Pulmonary artery endothelial cell (primary cell): ENCODE data around the gene EYA2. TPM values are rescaled to one million over a fixed set of nuclear protein-coding genes. Genes with fewer than 3 reads are reported as not detected.
"Not testable (repeated sequence)": the region's sequence is repeated elsewhere in the genome, so short reads cannot be mapped to it uniquely, and the experiment has no call there.

Experiments
- DNase-seq: peaks from one replicate; pipeline ENCODE4 v3.0.0-alpha.2; 2011; ENCODE audit warnings: low read depth, low spot score
- total RNA-seq: library from RNA; depleted of rRNA; stranded (reverse); fragments of >200 nt; gene quantifications from 2 replicates; pipeline ENCODE4 v1.2.3, GENCODE V29; 2014

Gene EYA2
- total RNA-seq, 1 donor from 2014 or later: not detected

DNA sequence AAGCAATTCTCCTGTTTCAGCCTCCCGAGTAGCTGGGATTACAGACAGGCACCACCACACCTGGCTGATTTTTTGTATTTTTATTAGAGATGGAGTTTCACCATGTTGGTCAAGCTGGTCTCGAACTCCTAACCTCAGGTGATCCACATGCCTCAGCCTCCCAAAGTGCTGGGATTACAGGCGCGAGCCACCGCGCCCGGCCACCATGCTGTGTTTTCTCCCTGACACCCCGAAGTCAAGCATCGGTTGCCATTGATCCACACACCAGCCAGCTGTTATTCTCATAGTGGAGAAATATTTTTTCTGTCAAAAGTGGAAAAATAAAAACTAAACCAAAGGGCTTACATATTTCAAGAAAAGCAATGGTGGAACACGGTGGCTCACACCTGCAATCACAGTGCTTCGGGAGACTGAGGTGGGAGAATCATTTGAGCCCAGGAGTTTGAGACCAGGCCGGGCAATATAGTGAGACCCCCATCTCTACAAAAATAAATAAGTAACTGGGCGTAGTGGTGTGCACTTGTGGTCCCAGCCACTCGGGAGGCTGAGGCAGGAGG is 304.4 kb downstream of the EYA2 start:
- no peak for DNase-seq

DNA sequence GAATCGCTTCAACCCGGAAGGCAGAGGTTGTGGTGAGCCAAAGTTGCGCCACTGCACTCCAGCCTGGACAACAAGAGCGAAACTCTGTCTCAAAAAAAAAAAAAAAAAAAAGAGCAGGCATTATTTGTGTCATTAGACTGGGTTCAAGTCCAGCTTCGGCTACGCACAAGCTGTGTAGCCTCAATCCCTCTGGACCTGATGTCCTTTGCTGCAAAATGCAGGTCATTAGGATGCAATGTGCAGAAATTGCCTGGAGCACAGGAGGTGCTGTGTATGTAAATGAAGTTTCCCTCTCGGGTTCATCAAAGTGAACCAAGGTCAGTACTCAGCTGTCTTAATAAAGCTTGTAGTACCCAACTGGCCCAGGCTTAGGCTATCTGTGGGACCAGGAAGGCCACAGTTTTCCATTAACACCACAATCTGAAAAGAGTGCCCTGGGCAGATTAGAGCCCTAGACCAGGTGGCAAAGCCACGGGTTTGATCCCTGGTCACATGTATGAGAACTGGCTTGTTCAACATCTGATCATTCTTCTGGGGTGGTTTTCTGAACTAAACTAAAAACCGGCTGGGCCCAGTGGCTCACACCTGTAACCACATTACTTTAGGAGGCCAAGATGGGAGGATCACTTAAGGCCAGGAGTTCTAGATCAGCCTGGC is 306.6 kb downstream of the EYA2 start:
- no peak for DNase-seq

DNA sequence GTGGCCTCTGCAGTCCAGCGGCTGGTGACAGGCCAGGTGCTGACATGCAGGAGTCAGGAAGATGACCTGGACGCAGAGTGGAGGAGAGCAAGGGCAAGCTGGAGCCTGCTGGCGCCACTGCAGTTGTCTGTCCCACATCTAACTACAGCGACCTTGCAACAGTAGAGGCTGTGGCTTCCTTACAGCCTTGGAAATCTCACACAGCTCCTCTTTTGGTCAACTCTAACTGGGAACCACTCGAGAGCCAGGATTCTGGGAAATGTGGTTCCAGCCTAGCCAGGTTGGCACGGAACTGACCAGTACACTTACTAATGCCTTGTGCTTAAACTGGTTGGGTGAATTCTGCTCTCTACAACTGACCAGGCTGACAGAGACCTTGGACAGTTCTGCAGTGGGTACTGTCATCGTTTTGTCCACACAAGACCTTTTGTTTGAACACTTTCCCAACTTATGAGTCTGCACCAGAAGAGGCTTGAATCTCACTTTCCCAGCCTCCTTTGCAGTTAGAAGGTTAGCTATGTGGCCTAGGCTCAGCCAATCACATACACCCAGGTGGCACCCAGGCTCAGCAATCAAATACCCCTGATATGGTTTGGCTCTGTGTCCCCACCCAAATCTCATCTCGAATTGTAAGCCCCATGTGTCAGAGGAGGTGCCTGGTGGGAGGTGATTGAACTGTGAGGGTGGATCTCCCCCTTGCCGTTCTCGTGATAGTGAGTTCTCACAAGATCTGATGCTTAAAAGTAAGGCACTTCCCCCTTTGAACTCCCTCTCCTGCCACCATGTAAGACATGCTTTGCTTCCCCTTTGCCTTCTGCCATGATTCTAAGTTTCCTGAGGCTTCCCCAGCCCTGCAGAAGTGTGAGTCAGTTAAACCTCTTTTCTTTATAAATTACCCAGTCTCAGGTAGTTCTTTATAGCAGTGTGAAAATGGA is 308.4 kb downstream of the EYA2 start:
- no peak for DNase-seq

DNA sequence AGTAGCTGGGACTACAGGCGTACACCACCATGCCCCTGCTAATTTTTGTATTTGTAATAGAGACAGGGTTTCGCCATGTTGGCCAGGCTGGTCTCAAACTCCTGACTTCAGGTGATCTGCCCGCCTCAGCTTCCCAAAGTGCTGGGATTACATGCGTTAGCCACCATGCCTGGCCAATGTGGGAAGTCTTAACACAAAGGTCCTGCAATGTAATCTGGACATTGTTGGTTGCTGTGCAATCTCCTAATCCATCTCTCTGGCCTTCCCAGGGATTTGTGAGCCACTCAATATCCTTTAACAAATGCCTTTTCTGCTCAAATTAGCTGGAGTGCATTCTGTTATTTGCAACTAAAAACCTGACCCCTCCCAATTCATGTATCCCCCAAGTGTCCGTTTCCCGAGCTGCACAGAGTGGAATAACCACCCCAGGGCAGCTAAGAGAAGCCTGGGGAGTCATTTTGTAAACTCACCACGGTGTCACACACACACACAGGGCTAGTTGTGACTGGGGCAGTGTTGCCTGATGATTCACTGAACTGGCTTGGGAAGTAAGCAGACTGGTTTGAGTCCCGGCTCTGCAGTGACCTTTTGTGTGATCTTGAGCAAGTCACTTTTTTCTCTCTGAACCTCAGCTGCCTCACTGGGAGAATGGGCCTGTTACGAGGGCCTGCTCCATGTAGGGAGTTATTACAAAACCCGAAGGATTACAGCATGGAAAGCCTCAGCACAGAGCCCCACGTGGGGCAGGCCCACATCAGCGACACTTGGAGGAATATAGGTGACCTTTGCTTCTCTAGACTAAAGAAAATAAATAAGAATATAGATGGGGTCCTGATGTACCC is 309.6 kb downstream of the EYA2 start:
- DNase-seq: no peak

DNA sequence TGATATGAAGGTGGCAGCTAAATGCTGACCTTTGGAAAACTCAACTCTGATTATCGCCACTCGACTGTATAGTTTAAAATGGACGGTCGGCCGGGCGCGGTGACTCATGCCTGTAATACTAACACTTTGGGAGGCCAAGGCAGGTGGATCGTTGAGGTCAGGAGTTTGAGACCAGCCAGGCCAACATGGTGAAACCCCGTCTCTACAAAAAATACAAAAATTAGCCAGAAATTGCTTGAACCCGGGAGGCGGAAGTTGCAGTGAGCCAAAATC is 310.1 kb downstream of the EYA2 start:
- not testable (repeated sequence) for DNase-seq

DNA sequence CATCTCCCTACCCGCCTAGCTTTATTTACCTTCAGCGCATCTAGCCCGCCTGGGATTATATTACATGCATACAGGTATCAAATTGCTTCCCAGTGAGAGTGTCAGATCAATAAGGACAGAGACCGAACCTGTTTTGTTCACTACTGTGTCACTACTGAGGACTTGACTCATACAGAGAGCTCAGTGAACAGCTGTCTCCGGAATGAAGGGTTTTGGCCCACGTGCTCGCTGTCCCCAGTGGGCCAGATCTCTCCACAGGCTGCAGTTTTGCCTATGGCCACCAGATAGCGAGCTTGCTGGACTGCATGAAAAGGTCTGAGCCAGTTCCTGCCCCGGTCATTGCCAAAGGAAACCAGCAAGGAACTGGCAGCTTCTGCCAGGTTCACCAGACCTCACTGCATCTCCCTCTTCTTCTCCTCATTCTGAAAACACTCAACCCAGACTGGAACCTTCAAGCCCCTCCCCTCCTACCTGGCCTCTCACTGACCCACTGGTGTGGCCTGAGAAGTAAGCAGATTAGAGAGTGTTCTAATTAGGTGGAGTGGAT is 311.0 kb downstream of the EYA2 start:
- DNase-seq: peak; percentile 36

DNA sequence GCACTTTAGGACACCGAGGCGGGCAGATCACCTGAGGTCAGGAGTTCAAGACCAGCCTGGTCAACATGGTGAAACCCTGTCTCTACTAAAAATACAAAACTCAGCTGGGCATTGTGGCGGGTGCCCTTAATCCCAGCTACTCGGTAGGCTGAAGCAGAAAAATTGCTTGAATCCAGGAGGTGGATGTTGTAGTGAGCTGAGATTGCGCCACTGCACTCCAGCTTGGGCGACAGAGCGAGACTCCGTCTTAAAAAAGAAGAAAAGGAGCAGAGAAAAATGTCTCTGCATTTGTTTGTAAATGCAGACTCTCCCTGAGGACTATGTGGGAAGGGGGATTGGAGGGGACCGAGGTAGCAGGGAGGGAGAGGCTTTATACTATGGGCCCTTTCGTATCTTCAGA is 311.9 kb downstream of the EYA2 start:
- DNase-seq: not testable (repeated sequence)

DNA sequence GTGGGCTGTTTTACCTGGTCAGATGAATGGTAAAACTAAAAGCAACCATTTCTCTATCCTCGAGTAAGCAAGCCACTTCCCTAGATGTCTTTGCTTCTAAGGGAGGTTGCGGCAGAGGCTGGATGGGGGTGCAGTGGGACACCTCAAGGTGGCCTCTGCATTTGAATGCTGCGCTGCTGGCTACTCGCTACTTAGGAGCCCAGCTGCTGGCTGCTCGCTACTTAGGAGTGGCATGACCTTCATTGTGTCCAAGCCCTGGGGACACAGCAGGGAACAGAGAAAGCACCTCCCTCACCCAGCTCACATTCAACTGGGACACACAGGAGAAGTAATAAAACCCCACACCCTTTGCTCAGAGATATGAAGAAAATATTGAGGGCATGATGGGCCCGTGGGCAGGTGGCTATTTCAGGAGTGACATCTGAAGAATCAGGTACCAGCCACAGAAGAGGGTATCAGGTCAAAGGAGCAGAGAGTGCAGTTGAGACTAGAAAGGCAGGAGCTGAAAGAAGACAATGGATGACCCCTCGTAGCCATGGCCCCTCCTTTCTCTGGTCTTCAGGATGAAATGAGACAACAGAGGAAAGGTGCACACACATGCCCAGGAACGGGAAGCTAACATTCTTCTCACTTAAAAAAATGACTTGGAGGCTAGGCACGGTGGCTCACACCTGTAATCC is 312.5 kb downstream of the EYA2 start:
- DNase-seq: no peak

DNA sequence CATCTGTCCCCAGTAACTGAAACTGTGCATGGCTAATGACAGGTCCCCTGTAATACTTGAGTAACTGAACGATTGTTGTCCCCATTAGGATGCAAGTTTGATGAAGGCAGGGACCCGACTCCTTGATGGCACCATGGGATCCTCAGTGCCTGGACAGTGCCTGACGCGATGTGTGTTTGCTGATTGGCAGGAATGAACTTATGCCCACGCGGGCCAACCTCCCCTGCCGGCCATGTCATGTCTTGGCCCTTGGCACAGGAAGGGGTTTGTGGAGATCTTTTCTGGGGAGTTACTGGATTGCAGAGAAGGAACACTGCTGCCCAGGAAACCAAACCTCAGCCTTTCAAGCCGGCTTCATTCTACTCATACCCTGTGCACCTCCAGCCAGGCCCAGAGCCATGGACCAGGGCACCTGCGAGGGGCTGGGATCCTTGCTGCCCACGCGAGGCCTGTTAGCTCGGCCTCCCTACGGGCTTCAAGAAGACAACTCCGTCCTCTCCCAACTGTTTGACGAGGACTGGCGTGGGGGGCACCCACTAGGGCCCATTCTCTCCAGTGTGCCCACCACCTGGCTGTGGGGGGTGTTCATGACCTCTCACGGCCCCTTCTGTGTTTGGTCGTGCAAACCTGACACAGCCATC is 314.0 kb downstream of the EYA2 start:
- no peak for DNase-seq

DNA sequence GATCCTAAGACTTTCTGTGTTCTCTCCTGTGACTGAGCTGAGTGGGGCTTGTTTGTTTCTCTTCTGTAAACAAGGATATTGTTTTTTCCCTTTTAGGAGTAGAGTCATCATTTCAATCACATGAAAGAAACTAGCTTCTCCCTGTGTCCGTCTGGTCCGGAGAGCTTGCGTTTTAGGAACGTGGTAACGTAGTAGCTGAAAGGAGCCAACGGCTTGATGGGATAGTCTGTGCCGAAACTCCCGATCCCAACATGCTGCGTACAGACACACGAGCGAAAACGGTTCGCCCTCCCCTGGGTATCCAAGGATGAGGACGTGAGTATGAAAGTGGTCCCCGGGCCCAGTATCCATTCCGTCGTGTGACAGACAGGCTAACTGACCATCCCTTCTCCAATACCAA is 315.3 kb downstream of the EYA2 start:
- no peak for DNase-seq

DNA sequence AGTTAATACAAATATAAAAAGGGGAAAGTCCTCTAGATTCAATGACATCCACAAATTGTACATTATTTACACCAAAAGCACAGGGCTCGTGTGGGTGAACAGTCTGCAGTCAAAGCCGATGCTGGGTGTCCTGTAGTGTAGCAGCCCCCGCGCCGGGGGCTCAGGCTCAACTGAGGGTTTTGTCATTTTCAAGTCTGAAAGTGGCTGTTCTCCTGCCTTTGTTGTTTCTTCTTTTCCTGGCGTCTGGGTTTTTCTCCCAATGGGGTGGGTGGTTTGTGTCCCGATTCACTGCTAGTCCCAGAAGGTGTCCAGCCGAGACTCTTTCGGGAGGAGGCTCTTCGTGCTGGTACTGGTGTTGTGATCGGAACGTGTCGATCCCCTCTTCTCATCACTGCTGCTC is 315.8 kb downstream of the EYA2 start:
- DNase-seq: no peak

DNA sequence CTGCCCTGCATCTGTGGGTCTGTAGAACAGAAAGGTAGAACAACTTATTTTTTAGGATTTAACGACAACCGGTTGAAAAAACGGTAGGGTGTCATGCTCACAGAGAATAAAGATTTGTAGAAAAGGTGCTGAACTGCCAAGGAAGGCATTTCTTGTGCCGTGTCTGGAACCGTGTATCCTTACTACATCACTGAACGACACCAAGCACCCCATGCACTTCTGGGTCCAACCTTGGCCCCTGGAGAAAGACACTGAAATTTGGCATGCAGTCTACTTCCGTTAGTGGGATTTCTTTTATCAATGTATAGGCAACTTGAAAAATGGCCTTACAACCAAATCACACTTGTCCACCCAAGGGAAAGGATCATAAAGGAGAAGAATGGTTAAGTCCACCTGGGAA is 316.4 kb downstream of the EYA2 start:
- no peak for DNase-seq

DNA sequence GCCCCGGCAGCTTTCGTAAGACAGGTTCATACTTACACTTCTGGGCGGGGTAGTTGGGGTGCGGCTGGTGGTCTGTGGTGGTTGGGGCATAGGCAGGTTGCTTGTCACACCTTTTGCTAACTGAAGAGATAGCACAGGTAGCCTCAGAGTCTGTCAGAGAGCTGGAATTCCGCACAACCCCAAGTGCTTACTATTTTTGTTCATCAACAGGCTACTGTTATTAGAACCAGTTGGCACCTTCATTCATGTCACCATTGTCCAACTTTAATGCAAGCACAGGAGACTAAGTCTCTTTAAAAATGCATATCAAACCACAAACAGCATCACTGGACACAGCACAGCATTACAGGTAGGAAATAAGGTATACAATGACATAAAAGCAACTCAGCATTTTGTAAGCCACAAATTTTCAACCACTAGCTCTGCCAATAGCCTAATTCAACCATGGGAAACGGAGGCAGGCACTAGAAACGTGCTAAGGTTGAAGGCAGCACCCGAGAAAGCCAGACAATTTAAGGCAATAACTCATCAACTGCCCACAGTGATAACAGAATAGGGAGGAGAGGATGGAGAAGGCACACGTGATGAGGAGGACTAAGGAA is 318.1 kb downstream of the EYA2 start:
- DNase-seq: no peak

DNA sequence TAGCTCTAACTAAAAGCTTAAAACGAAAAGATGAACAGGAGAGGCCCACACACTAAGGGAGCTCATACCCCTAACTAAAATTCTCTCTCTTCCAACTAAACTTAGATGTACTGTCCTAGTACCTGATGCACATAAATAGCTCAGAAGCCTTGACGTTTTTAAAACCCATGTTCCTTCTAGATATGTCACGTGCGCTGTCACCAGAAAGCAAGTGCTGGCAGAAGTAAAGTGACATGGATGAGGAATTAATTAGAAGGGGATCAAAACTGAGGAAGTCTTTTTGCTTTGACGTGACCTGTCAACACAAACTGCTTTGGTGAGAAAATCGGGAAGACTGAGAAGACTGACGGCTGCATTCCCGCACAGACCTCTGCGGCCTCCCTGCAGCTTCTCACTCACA is 319.3 kb downstream of the EYA2 start:
- no peak for DNase-seq

DNA sequence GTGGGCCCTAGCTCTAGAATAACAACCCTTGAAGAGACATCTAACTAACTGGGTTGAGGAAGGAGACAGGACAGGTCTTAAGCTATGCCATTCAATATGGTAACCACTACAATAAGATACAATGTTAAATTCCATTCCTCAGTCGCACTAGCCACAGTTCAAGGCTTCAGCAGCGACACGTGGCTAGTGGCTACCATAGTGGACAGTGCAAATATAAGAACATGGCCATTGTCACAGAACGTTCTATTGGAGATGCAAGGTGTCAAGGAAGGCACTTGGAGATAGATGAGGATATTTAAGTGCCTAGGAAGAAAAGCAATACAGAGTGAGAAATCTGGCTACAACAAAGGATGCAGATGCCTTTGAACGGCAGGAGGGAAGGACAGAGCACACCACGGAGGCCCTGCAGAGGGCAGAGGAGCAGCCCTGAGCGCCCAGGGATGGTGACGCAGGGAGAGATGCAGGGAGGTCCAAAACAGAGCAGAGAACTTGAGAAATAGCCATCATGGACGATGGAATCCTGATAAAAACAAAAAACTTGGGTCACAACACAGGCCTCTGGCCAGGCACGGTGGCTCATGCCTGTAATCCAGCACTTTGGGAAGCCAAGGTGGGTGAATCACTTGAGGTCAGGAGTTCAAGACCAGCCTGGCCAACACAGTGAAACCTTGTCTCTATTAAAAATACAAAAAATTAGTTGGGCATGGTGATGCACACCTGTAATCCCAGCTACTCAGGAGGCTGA is 321.2 kb downstream of the EYA2 start:
- no peak for DNase-seq

DNA sequence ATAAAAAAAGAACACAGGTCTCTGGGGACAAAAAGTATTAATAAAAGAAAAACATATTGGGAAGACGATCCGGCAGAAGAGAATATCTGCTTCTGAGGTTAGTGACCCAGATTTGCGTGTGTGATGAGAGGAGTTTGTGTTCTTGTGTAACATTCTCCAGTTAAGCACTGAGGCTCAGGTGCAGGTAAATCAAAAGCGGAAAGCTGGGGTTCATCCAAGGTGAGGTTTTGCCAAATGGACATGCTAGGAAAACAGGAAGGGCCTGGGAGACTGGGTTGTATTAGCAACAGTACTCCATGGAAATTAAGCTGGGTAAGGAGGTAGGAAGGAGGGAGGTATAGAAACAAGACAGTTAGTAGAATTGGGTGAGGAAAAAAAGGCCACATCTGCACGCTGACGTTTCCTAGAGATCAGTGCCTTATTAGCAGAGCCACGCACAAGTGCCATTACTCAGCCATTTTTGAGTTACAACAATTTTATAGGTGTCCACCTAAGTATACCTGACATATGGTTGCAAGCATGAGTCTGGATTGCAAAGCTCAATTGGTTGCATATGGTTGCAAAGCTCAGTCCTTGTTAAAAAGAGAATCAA is 322.3 kb downstream of the EYA2 start:
- DNase-seq: no peak

DNA sequence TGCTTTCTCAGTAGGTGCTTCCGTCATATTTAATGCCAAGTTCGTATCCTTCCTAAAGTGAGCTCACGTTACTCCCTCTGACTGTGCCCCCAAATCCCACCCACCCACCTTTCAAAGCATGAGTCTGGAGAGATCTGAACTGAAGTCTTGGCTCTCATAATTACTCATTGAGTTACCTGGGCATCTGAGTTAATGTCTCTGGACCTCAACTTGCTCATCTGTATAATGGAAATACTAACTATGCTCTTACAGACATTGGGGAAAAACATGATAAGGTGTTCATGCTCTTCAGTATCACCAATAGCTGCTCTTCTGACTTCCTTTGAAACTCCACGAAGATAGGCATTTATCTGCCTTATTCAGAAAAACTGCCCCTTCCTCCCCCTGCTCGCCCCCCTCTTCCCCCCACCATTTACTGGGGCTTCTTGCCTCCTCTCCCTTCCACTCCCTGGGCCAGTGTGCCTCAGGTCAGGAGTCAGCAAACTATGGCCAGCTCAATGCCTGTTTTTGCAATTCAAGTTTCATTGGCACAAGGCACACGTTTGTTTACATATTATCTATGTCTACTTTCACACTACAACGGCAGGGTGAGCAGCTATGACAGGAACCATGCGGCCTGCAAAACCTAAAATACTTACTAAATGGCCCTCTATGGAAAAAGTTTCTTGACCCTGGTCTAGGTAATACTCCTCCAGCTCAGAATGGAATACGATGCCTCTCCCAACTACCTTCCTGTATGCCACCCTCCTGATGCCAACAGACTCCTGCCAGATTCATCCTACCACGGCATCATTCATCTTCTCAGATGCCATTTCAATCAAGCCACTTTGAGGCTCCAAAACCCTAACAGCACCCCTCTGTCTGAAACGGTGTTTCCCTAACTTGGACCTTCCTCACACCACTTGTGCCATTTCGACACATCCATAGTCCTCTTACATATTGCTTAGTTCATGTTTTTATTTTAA is 323.1 kb downstream of the EYA2 start:
- no peak for DNase-seq

DNA sequence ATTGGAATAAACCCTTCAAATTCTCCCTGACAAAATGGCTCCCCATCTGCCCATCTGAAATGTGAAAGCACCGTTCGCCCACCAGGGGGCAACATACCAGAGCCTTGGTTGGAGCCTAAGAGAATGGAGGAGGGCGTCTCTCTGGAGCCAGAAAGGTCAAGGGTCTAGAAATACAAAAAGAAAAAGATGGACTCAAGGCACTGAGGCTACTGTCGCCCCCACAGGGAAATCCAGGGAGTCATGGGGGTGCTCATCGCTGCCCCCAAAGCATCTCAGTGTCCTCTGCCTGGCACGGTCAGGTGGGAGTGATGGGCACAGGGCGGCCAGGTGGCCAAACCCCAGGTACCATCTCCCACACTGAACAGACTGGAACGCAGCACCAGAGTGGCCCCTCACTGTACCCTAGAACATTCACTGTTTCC is 325.5 kb downstream of the EYA2 start:
- no peak for DNase-seq
